ENCODE measurements around the gene STAC3.

Gene STAC3

DNA sequence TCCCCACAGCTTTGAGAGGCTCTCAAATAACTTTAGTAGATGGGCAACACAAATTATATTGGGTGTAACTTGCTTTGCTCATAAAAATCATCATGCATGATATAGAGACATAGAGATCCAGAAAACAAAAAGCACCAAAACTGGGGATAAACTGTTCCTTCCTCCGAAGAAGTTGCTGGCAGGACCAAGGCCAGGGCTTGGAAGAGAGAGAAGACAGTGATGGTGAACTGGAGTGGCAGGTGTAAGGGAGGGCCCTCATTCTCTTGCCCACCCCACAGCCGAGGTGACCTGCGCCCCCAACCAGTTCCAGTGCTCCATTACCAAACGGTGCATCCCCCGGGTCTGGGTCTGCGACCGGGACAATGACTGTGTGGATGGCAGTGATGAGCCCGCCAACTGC is 49.8 kb downstream of the STAC3 start:
- DNase-seq (ENCODE audit: low read depth) = no peak
- no peak overlapping the region for H3K4me3 ChIP-seq (ENCODE audit: low read depth, low read length)
- TF ChIP-seq, protein P1, sequence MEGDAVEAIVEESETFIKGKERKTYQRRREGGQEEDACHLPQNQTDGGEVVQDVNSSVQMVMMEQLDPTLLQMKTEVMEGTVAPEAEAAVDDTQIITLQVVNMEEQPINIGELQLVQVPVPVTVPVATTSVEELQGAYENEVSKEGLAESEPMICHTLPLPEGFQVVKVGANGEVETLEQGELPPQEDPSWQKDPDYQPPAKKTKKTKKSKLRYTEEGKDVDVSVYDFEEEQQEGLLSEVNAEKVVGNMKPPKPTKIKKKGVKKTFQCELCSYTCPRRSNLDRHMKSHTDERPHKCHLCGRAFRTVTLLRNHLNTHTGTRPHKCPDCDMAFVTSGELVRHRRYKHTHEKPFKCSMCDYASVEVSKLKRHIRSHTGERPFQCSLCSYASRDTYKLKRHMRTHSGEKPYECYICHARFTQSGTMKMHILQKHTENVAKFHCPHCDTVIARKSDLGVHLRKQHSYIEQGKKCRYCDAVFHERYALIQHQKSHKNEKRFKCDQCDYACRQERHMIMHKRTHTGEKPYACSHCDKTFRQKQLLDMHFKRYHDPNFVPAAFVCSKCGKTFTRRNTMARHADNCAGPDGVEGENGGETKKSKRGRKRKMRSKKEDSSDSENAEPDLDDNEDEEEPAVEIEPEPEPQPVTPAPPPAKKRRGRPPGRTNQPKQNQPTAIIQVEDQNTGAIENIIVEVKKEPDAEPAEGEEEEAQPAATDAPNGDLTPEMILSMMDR (conservative IDR thresholded peaks at IDR 0.05; ENCODE audit: low read depth, low read length) = no peak

DNA sequence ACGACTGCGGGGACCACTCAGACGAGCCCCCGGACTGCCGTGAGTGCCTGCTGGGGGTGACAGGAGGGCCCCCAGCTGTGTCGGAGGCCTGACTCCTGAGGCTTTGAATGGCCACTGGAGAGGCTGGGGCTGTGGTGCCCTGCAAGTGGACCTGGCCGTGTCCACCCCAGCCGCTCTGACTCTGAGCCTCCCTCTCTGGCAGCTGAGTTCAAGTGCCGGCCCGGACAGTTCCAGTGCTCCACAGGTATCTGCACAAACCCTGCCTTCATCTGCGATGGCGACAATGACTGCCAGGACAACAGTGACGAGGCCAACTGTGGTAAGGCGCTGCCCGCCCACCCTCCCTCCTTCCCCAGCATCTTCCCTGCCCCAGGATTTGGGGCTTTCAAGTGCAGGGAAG is 50.5 kb downstream of the STAC3 start:
- H3K4me3 ChIP-seq (ENCODE audit: low read depth, low read length) = no peak overlapping the region
- DNase-seq (ENCODE audit: low read depth) = no peak
- TF ChIP-seq, protein P1 (conservative IDR thresholded peaks at IDR 0.05; ENCODE audit: low read depth, low read length) = no peak

DNA sequence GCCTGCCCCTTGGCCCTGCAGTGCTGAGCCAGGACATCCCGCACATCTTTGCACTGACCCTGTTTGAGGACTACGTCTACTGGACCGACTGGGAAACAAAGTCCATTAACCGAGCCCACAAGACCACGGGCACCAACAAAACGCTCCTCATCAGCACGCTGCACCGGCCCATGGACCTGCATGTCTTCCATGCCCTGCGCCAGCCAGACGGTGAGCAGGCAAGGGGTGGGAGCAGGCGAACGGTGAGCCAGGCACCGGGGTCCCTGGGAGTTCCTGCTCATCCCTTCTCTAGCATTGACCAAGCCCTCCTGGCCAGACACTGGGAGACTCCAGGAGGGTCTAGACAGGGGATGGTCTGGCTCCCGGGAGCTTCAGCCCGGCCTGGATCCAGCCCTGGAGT is 51.8 kb downstream of the STAC3 start:
- no peak overlapping the region for H3K4me3 ChIP-seq (ENCODE audit: low read depth, low read length)
- DNase-seq (ENCODE audit: low read depth) = no peak
- TF ChIP-seq, protein P1 (conservative IDR thresholded peaks at IDR 0.05; ENCODE audit: low read depth, low read length) = no peak

GRCh38 chr12:57198329-57198728 is 52.7 kb downstream of the STAC3 start:
- H3K4me3 ChIP-seq (ENCODE audit: low read depth, low read length) = no peak overlapping the region
- TF ChIP-seq, protein P1 (conservative IDR thresholded peaks at IDR 0.05; ENCODE audit: low read depth, low read length) = no peak
- DNase-seq (ENCODE audit: low read depth) = no peak

- DNase-seq (ENCODE audit: low read depth) = no peak
- TF ChIP-seq, protein P1 (conservative IDR thresholded peaks at IDR 0.05; ENCODE audit: low read depth, low read length) = no peak
- no peak overlapping the region for H3K4me3 ChIP-seq (ENCODE audit: low read depth, low read length)
These were observed 54.0 kb downstream of the STAC3 start for GRCh38 chr12:57196956-57197355.

- DNase-seq (ENCODE audit: low read depth) = no peak
- TF ChIP-seq, protein P1 (conservative IDR thresholded peaks at IDR 0.05; ENCODE audit: low read depth, low read length) = no peak
- H3K4me3 ChIP-seq (ENCODE audit: low read depth, low read length) = no peak overlapping the region
These were observed 54.5 kb downstream of the STAC3 start for GRCh38 chr12:57196439-57196838.

- TF ChIP-seq, protein P1 (conservative IDR thresholded peaks at IDR 0.05; ENCODE audit: low read depth, low read length) = no peak
- no peak for DNase-seq (ENCODE audit: low read depth)
- no peak overlapping the region for H3K4me3 ChIP-seq (ENCODE audit: low read depth, low read length)
These were observed 55.2 kb downstream of the STAC3 start for GRCh38 chr12:57195611-57196371.

All from choroid plexus epithelial cell (primary cell).